Fibroblast of lung (primary cell): ENCODE measurements around the gene CTRB2.

Source experiments
- EZH2 ChIP-seq: IDR thresholded peaks from 2 replicates; pipeline ENCODE4 v1.5.1; 2012; ENCODE audit warnings: low read length, control low read depth, mild to moderate bottlenecking; ENCODE audit errors: missing control alignments
- TF ChIP-seq, protein P1 (sequence below), 2 donors: IDR thresholded peaks in 1 of 2; conservative IDR thresholded peaks in 1 of 2; 1 replicate in 1 of 2; 2 replicates in 1 of 2; pipeline ENCODE4 v1.5.1; 2011 to 2012; ENCODE audit warnings: low read length in 2 of 2, control low read depth in 1 of 2, inconsistent platforms in 1 of 2, low read depth in 1 of 2, mild to moderate bottlenecking in 1 of 2

DNA sequence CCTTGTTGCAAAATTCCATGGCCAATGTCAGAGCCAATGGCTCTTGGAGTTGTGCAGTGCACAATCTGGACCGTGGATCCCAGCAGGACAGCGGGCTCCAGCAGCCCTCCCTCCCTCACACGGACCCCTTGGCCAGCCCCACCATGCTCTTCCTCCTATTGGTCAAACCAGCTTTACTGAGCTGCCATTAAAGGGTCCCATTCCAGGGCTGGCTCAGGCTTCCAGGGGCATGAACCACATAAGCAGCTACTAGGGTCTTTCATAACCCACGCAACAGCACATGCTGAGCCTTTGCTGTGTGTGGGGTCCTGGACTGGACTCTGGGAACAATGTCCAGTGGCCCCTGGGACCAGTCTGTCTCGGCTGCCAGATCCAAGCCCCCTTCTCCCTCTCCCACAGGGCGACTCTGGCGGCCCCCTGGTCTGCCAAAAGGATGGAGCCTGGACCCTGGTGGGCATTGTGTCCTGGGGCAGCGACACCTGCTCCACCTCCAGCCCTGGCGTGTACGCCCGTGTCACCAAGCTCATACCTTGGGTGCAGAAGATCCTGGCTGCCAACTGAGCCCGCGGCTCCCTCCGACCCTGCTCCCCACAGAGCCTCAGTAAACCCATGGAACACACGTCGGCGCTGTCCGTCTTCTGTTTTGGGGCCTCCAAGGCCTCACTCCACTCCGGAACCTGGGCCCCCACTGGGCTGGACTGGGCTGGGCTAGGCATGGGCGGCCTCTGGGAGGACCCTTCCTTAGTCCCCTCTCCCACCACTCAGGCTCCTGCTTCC is 17.5 kb upstream of the CTRB2 start:
- TF ChIP-seq, protein P1, sequence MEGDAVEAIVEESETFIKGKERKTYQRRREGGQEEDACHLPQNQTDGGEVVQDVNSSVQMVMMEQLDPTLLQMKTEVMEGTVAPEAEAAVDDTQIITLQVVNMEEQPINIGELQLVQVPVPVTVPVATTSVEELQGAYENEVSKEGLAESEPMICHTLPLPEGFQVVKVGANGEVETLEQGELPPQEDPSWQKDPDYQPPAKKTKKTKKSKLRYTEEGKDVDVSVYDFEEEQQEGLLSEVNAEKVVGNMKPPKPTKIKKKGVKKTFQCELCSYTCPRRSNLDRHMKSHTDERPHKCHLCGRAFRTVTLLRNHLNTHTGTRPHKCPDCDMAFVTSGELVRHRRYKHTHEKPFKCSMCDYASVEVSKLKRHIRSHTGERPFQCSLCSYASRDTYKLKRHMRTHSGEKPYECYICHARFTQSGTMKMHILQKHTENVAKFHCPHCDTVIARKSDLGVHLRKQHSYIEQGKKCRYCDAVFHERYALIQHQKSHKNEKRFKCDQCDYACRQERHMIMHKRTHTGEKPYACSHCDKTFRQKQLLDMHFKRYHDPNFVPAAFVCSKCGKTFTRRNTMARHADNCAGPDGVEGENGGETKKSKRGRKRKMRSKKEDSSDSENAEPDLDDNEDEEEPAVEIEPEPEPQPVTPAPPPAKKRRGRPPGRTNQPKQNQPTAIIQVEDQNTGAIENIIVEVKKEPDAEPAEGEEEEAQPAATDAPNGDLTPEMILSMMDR (conservative IDR thresholded peaks at IDR 0.05 in 1 of 2, IDR thresholded peaks at IDR 0.05 in 1 of 2; ENCODE audit: low read depth in 1 of 2, low read length in 2 of 2) = no peak
- no peak for TF ChIP-seq EZH2
